ENCODE data around the gene ZBTB44.

GRCh38 chr11:130249371-130249770 lies 65.3 kb downstream of the ZBTB44 start:
- no peak for TF ChIP-seq POLR2AphosphoS5 (IDR thresholded peaks at IDR 0.05; ENCODE audit: insufficient read depth in 1 of 2, low read depth in 1 of 2)
- no peak for TF ChIP-seq CTCF (IDR thresholded peaks at IDR 0.05)
